DOHH2 (cell line): Measurements from ENCODE around the gene OR13C9.

Experiments used
- CTCF ChIP-seq: fragments of 200-600 bp; sonication (generic); IDR thresholded peaks from one replicate; pipeline ENCODE4 v1.5.1; 2014; ENCODE audit warnings: antibody characterized with exemption, mild to moderate bottlenecking, low read depth, low read length; ENCODE audit not compliant: poor library complexity, severe bottlenecking
- EZH2phosphoT487 ChIP-seq: fragments of 200-600 bp; sonication (generic); IDR thresholded peaks from 2 replicates; pipeline ENCODE4 v1.6.1; 2017; ENCODE audit warnings: borderline replicate concordance, mild to moderate bottlenecking, antibody characterized with exemption, low read length, moderate library complexity, mixed read lengths

DNA sequence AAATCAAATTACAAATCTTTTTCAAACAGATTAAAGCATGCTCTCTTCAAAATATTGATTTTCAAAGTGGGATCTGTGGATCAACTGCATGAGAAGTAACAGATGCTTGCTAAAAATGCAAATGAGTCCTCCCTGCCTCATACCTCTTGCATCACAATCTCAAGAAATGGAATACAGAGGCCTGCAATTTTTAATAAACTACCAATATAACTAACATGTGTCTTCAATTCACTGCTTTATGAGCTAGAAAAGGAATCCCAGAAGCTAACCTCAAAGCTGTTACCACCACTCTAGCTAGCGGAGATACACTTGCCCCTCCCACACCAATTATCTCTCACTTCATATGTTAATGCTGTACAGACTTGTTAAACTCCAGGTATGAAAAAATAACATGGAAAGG is 28.4 kb downstream of the OR13C9 start:
- no peak for TF ChIP-seq EZH2phosphoT487
- no peak for TF ChIP-seq CTCF
